Liver (tissue), 9 donors: ENCODE data around the gene QPCT. TPM values are rescaled to one million over a fixed set of nuclear protein-coding genes. Genes with fewer than 3 reads are reported as not detected.

ENCODE experiments used
- DNase-seq: peaks from one replicate; pipeline ENCODE4 v3.0.0-alpha.2; 2017; ENCODE audit warnings: low spot score
- H3K27ac ChIP-seq, 2 donors: one replicate each; pipeline ENCODE4 v1.7.0; 2013; ENCODE audit warnings: inconsistent platforms in 2 of 2, low read length in 2 of 2, control low read depth in 1 of 2, low read depth in 1 of 2, mild to moderate bottlenecking in 1 of 2
- H3K27me3 ChIP-seq, 4 donors: one replicate each; pipeline versions ENCODE4 v1.6.1 to v1.7.0; 2013; ENCODE audit warnings: low read length in 3 of 4, inconsistent platforms in 1 of 4, mild to moderate bottlenecking in 1 of 4, moderate library complexity in 1 of 4; ENCODE audit not compliant: control insufficient read depth in 4 of 4, insufficient read depth in 4 of 4
- H3K36me3 ChIP-seq, 4 donors: one replicate each; pipeline versions ENCODE4 v1.6.1 to v1.7.0; 2013; ENCODE audit warnings: low read length in 3 of 4, mild to moderate bottlenecking in 3 of 4, low read depth in 1 of 4, moderate library complexity in 1 of 4; ENCODE audit not compliant: control insufficient read depth in 4 of 4, insufficient read depth in 3 of 4
- H3K4me1 ChIP-seq, 4 donors: one replicate each; pipeline versions ENCODE4 v1.6.1 to v1.7.0; 2013; ENCODE audit warnings: low read length in 3 of 4, mild to moderate bottlenecking in 3 of 4, moderate library complexity in 1 of 4; ENCODE audit not compliant: control insufficient read depth in 4 of 4, insufficient read depth in 4 of 4
- H3K4me3 ChIP-seq, 3 donors: one replicate each; pipeline versions ENCODE4 v1.6.1 to v1.7.0; 2013; ENCODE audit warnings: low read length in 3 of 3, control low read depth in 1 of 3, low read depth in 1 of 3, mild to moderate bottlenecking in 1 of 3
- H3K9ac ChIP-seq, 2 donors: one replicate each; pipeline ENCODE4 v1.7.0; 2013; ENCODE audit warnings: low read length in 2 of 2, mild to moderate bottlenecking in 2 of 2, moderate library complexity in 2 of 2, control low read depth in 1 of 2, low read depth in 1 of 2
- H3K9me3 ChIP-seq, 4 donors: one replicate each; pipeline versions ENCODE4 v1.6.1 to v1.7.0; 2013; ENCODE audit warnings: low read length in 3 of 4; ENCODE audit not compliant: control insufficient read depth in 4 of 4
- CTCF ChIP-seq: fragments of 150-350 bp; IDR thresholded peaks from 2 replicates; pipeline ENCODE4 v1.5.1; 2017; ENCODE audit warnings: improper control_type of control experiment, low read depth, low read length; ENCODE audit not compliant: missing input control
- EGR1 ChIP-seq, 2 donors: IDR thresholded peaks; 2 replicates each; pipeline ENCODE4 v1.6.1; 2016 to 2018; ENCODE audit warnings: antibody characterized with exemption in 2 of 2, low read depth in 2 of 2
- FOXA1 ChIP-seq: IDR thresholded peaks from 2 replicates; pipeline ENCODE4 v1.6.1; 2016; ENCODE audit warnings: antibody characterized with exemption
- FOXA2 ChIP-seq: IDR thresholded peaks from 2 replicates; pipeline ENCODE4 v1.6.1; 2016; ENCODE audit warnings: antibody characterized with exemption
- GABPA ChIP-seq, 2 donors: IDR thresholded peaks in 1 of 2; conservative IDR thresholded peaks in 1 of 2; 2 replicates each; pipeline ENCODE4 v1.6.1; 2016; ENCODE audit warnings: antibody characterized with exemption in 2 of 2, mild to moderate bottlenecking in 1 of 2, moderate library complexity in 1 of 2
- HNF4A ChIP-seq, 2 donors: conservative IDR thresholded peaks; 2 replicates each; pipeline ENCODE4 v1.6.1; 2016; ENCODE audit warnings: antibody characterized with exemption in 2 of 2, mild to moderate bottlenecking in 2 of 2
- HNF4G ChIP-seq: IDR thresholded peaks from 2 replicates; pipeline ENCODE4 v1.6.1; 2016; ENCODE audit warnings: antibody characterized with exemption
- JUND ChIP-seq, 2 donors: IDR thresholded peaks; 2 replicates each; pipeline ENCODE4 v1.6.1; 2016; ENCODE audit warnings: antibody characterized with exemption in 2 of 2
- NR2F2 ChIP-seq: IDR thresholded peaks from 2 replicates; pipeline ENCODE4 v1.6.1; 2016; ENCODE audit warnings: antibody characterized with exemption
- RAD21 ChIP-seq, 2 donors: IDR thresholded peaks; 2 replicates each; pipeline ENCODE4 v1.6.1; 2016; ENCODE audit warnings: antibody characterized with exemption in 2 of 2, mild to moderate bottlenecking in 2 of 2
- REST ChIP-seq: IDR thresholded peaks from 2 replicates; pipeline ENCODE4 v1.6.1; 2016; ENCODE audit warnings: antibody characterized with exemption, mild to moderate bottlenecking
- RXRA ChIP-seq, 2 donors: IDR thresholded peaks; 2 replicates each; pipeline ENCODE4 v1.6.1; 2017 to 2018; ENCODE audit warnings: antibody characterized with exemption in 2 of 2, mild to moderate bottlenecking in 1 of 2
- SP1 ChIP-seq: IDR thresholded peaks from 2 replicates; pipeline ENCODE4 v1.6.1; 2018; ENCODE audit warnings: antibody characterized with exemption, mild to moderate bottlenecking
- TAF1 ChIP-seq: conservative IDR thresholded peaks from 2 replicates; pipeline ENCODE4 v1.6.1; 2016; ENCODE audit warnings: antibody characterized with exemption, mild to moderate bottlenecking
- YY1 ChIP-seq: IDR thresholded peaks from 2 replicates; pipeline ENCODE4 v1.6.1; 2016; ENCODE audit warnings: antibody characterized with exemption, mild to moderate bottlenecking
- ZBTB33 ChIP-seq: IDR thresholded peaks from 2 replicates; pipeline ENCODE4 v1.6.1; 2016; ENCODE audit warnings: antibody characterized with exemption
- WGBS: extraction: QIAGEN DNeasy Blood & Tissue Kit; methylation state at CpG from one replicate; pipeline ENCODE4 v1.1.7; 2013; 5-methylcytosine and 5-hydroxymethylcytosine counted together
- polyA plus RNA-seq, 2 donors: library from polyadenylated mRNA; stranded (reverse) in 1 of 2; unstranded in 1 of 2; fragments of 200-250 nt in 1 of 2; fragments of >200 nt in 1 of 2; fragmentation: Nextera tagmentation in 1 of 2; extraction: Ambion mirVana in 1 of 2; gene quantifications; one replicate each; pipeline versions ENCODE4 v1.2.1 to v1.2.3, GENCODE V29; 2013 to 2015
- total RNA-seq, 2 donors: library from RNA; depleted of rRNA; stranded (reverse); fragments of >200 nt; gene quantifications; one replicate each; pipeline ENCODE4 v1.2.3, GENCODE V29; 2014
- TF ChIP-seq, protein P1 (sequence below): IDR thresholded peaks from 2 replicates; pipeline ENCODE4 v1.6.1; 2016; ENCODE audit warnings: antibody characterized with exemption
- TF ChIP-seq, protein P2 (sequence below): IDR thresholded peaks from 2 replicates; pipeline ENCODE4 v1.6.1; 2016; ENCODE audit warnings: antibody characterized with exemption
- donor health status: healthy.
- donor health status: healthy.
- donor health status: healthy.
- donor health status: healthy.
- donor health status: healthy.

The QPCT gene
- total and polyA plus RNA-seq, 4 donors: 0.61 to 3.0 (median 1.2) TPM

DNA sequence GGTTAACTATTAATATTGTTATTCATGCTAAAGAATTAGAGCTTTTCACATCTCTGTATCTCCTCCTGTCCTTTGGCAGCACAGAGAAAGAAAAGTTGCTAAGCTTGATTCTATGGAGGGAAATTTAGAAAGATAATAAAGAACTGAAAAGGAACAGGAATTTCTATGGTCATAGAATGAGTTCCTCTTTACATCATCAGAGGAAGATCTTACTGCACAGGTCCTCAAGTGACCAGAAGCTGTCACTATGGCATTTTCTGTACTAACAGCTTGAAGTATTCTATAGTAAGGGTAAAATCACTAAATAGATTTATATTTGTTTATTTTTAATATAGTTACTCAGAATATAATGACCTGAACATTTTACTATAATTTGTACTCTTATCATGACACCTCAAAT, 13.7 kb upstream of the QPCT start:
- no peak overlapping the region for H3K9ac ChIP-seq
- H3K4me1 ChIP-seq: peaks cover 0 to 8% (median 5%) of the 10 kb centered on the region in 4 donors
- DNase-seq: no peak
- H3K9me3 ChIP-seq: no peaks in the 10 kb centered on the region
- H3K4me3 ChIP-seq: no peak overlapping the region
- H3K27ac ChIP-seq: no peak overlapping the region
- TF ChIP-seq, protein P1, sequence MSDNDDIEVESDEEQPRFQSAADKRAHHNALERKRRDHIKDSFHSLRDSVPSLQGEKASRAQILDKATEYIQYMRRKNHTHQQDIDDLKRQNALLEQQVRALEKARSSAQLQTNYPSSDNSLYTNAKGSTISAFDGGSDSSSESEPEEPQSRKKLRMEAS: no peak
- no peak for TF ChIP-seq TAF1
- no peak for TF ChIP-seq RAD21 (IDR thresholded peaks at IDR 0.05)
- no peak for TF ChIP-seq SP1
- TF ChIP-seq ZBTB33: no peak
- no peak for TF ChIP-seq CTCF
- TF ChIP-seq FOXA1: no peak
- TF ChIP-seq FOXA2: no peak
- TF ChIP-seq REST: no peak
- TF ChIP-seq HNF4G: no peak
- TF ChIP-seq GABPA (IDR thresholded peaks at IDR 0.05 in 1 of 2, conservative IDR thresholded peaks at IDR 0.05 in 1 of 2): no peak
- no peak for TF ChIP-seq RXRA (IDR thresholded peaks at IDR 0.05)
- no peak for TF ChIP-seq NR2F2
- TF ChIP-seq EGR1 (IDR thresholded peaks at IDR 0.05; ENCODE audit: low read depth in 2 of 2): no peak
- no peak for TF ChIP-seq YY1
- TF ChIP-seq JUND (IDR thresholded peaks at IDR 0.05): no peak
- TF ChIP-seq HNF4A (conservative IDR thresholded peaks at IDR 0.05): no peak
- TF ChIP-seq, protein P2, sequence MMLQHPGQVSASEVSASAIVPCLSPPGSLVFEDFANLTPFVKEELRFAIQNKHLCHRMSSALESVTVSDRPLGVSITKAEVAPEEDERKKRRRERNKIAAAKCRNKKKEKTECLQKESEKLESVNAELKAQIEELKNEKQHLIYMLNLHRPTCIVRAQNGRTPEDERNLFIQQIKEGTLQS: no peak
- H3K36me3 ChIP-seq: no peaks in the 10 kb centered on the region
- no peaks in the 10 kb centered on the region for H3K27me3 ChIP-seq

DNA sequence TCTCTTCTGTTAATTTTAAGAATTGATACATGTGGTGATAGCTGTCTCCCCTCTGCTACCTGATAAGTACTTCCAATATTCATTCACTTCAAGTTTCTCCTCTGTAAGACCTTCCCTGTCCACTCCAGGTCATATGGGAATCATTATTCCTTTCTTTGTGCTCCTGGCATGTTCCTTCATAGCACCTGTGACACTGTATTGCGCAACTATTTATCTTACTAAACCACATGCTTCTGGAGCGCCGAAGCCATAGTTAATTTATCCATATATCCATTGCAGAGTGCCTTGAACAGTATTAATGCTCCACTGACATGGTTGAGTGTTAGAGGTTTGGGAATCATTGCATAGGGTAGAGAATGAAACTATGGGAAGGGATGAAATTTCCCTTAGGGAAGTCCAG, 11.9 kb upstream of the QPCT start:
- WGBS: 69% methylated on average over 3 of the region's 3 CpGs
- Histone ChIP-seq H3K4me1 (no peaks in the 10 kb centered on the region), H3K9ac (no peak overlapping the region), H3K27me3 (no peaks in the 10 kb centered on the region), H3K27ac (no peak overlapping the region), H3K4me3 (no peak overlapping the region), H3K36me3 (no peaks in the 10 kb centered on the region), H3K9me3 (no peaks in the 10 kb centered on the region)
- no peak for DNase-seq
- TF ChIP-seq CTCF: no peak
- TF ChIP-seq JUND (IDR thresholded peaks at IDR 0.05): no peak
- no peak for TF ChIP-seq NR2F2
- TF ChIP-seq ZBTB33: no peak
- TF ChIP-seq RAD21 (IDR thresholded peaks at IDR 0.05): no peak
- TF ChIP-seq RXRA (IDR thresholded peaks at IDR 0.05): no peak
- TF ChIP-seq TAF1: no peak
- TF ChIP-seq HNF4G: no peak
- TF ChIP-seq YY1: no peak
- TF ChIP-seq GABPA (IDR thresholded peaks at IDR 0.05 in 1 of 2, conservative IDR thresholded peaks at IDR 0.05 in 1 of 2): no peak
- no peak for TF ChIP-seq EGR1 (IDR thresholded peaks at IDR 0.05; ENCODE audit: low read depth in 2 of 2)
- TF ChIP-seq FOXA1: no peak
